H9 (cell line): Measurements from ENCODE around the gene CASTOR1. TPM values are rescaled to one million over a fixed set of nuclear protein-coding genes. Genes with fewer than 3 reads are reported as not detected.

Source experiments
- DNase-seq: peaks from one replicate; pipeline ENCODE4 v3.0.0-alpha.2; 2017
- H2AFZ ChIP-seq: one replicate; pipeline ENCODE4 v1.6.1; 2013; ENCODE audit warnings: mild to moderate bottlenecking, low read length, control low read depth, moderate library complexity
- H2AK5ac ChIP-seq: 2 replicates; pipeline ENCODE4 v1.6.1; 2013; ENCODE audit warnings: low read length, control low read depth, mixed read lengths; ENCODE audit not compliant: insufficient read length
- H2BK120ac ChIP-seq: one replicate; pipeline ENCODE4 v1.6.1; 2013; ENCODE audit warnings: low read depth, mild to moderate bottlenecking, low read length, control low read depth, inconsistent platforms; ENCODE audit not compliant: poor library complexity, severe bottlenecking
- H2BK12ac ChIP-seq: 2 replicates; pipeline ENCODE4 v1.6.1; 2013; ENCODE audit warnings: low read length, control low read depth, mixed read lengths, low read depth; ENCODE audit not compliant: insufficient read length
- H2BK15ac ChIP-seq: 2 replicates; pipeline ENCODE4 v1.6.1; 2013; ENCODE audit warnings: low read depth, low read length, control low read depth
- H2BK20ac ChIP-seq: one replicate; pipeline ENCODE4 v1.6.1; 2013; ENCODE audit warnings: low read depth, mild to moderate bottlenecking, low read length, control low read depth, inconsistent platforms; ENCODE audit not compliant: poor library complexity, severe bottlenecking
- H2BK5ac ChIP-seq: 2 replicates; pipeline ENCODE4 v1.6.1; 2013; ENCODE audit warnings: low read length, control low read depth, mixed read lengths; ENCODE audit not compliant: insufficient read length
- H3K14ac ChIP-seq: 2 replicates; pipeline ENCODE4 v1.6.1; 2013; ENCODE audit warnings: low read length, control low read depth; ENCODE audit not compliant: insufficient read depth
- H3K18ac ChIP-seq: 2 replicates; pipeline ENCODE4 v1.6.1; 2013; ENCODE audit warnings: low read depth, mild to moderate bottlenecking, mixed read lengths, low read length, control low read depth; ENCODE audit not compliant: insufficient read length
- H3K23ac ChIP-seq: 2 replicates; pipeline ENCODE4 v1.6.1; 2013; ENCODE audit warnings: low read length, control low read depth, mixed read lengths, low read depth; ENCODE audit not compliant: insufficient read length
- H3K23me2 ChIP-seq: 2 replicates; pipeline ENCODE4 v1.6.1; 2013; ENCODE audit warnings: low read depth, mild to moderate bottlenecking, mixed read lengths, low read length, control low read depth; ENCODE audit not compliant: insufficient read length, poor library complexity, severe bottlenecking
- H3K27ac ChIP-seq: 2 replicates; pipeline ENCODE4 v1.5.1; 2013; ENCODE audit warnings: low read length, control low read depth, mixed read lengths, low read depth; ENCODE audit not compliant: insufficient read length
- H3K27me3 ChIP-seq: 2 replicates; pipeline ENCODE4 v1.6.1; 2013; ENCODE audit warnings: low read length, control low read depth, inconsistent platforms; ENCODE audit not compliant: insufficient read depth
- H3K4ac ChIP-seq: 2 replicates; pipeline ENCODE4 v1.6.1; 2013; ENCODE audit warnings: low read depth, mild to moderate bottlenecking, control low read depth, inconsistent platforms, low read length, moderate library complexity
- H3K4me1 ChIP-seq: 2 replicates; pipeline ENCODE4 v1.6.1; 2013; ENCODE audit warnings: low read length, control low read depth, inconsistent platforms; ENCODE audit not compliant: insufficient read depth
- H3K4me2 ChIP-seq: 2 replicates; pipeline ENCODE4 v1.6.1; 2013; ENCODE audit warnings: low read length, control low read depth, mixed read lengths; ENCODE audit not compliant: insufficient read length, insufficient read depth
- H3K56ac ChIP-seq: 2 replicates; pipeline ENCODE4 v1.6.1; 2013; ENCODE audit warnings: low read depth, mild to moderate bottlenecking, mixed read lengths, low read length, control low read depth; ENCODE audit not compliant: insufficient read length
- H3K79me1 ChIP-seq: 2 replicates; pipeline ENCODE4 v1.6.1; 2013; ENCODE audit warnings: low read depth, mild to moderate bottlenecking, moderate library complexity, low read length, control low read depth, inconsistent platforms; ENCODE audit not compliant: insufficient read depth, poor library complexity, severe bottlenecking
- H3K79me2 ChIP-seq: 2 replicates; pipeline ENCODE4 v1.6.1; 2013; ENCODE audit warnings: low read length, control low read depth, inconsistent platforms; ENCODE audit not compliant: insufficient read depth
- H3K9ac ChIP-seq: 2 replicates; pipeline ENCODE4 v1.6.1; 2013; ENCODE audit warnings: low read length, control low read depth, mixed read lengths; ENCODE audit not compliant: insufficient read length; ENCODE audit errors: extremely low read depth
- H3K9me3 ChIP-seq: one replicate; pipeline ENCODE4 v1.6.1; 2013; ENCODE audit warnings: low read depth, low read length, inconsistent platforms; ENCODE audit not compliant: control insufficient read depth
- H3T11ph ChIP-seq: one replicate; pipeline ENCODE4 v1.6.1; 2013; ENCODE audit warnings: mild to moderate bottlenecking, low read length, control low read depth, inconsistent platforms
- H4K20me1 ChIP-seq: one replicate; pipeline ENCODE4 v1.6.1; 2013; ENCODE audit not compliant: control insufficient read depth, insufficient read length, insufficient read depth
- H4K5ac ChIP-seq: 2 replicates; pipeline ENCODE4 v1.6.1; 2013; ENCODE audit warnings: low read depth, mild to moderate bottlenecking, mixed read lengths, low read length, control low read depth; ENCODE audit not compliant: insufficient read length
- H4K8ac ChIP-seq: replicated peaks from 2 replicates; pipeline ENCODE4 v1.6.1; 2013; ENCODE audit warnings: low read length, control low read depth, mixed read lengths, low read depth; ENCODE audit not compliant: insufficient read length
- H4K91ac ChIP-seq: 2 replicates; pipeline ENCODE4 v1.6.1; 2013; ENCODE audit warnings: low read depth, mild to moderate bottlenecking, moderate library complexity, mixed read lengths, low read length, control low read depth; ENCODE audit not compliant: insufficient read length
- H3K27ac Mint-ChIP-seq, 3 experiments: 2 replicates in 2 of 3; 3 replicates in 1 of 3; pipeline ENCODE4 v1.8.0; 2020 to 2021; ENCODE audit warnings: mixed read lengths in 3 of 3, mild to moderate bottlenecking in 1 of 3, moderate library complexity in 1 of 3
- H3K27me3 Mint-ChIP-seq: 2 replicates; pipeline ENCODE4 v1.8.0; 2021; ENCODE audit warnings: low read depth, mild to moderate bottlenecking, moderate library complexity, mixed read lengths
- H3K36me3 Mint-ChIP-seq, 3 experiments: 2 replicates in 2 of 3; 3 replicates in 1 of 3; pipeline ENCODE4 v1.8.0; 2020 to 2021; ENCODE audit warnings: low read depth in 3 of 3, mixed read lengths in 3 of 3; ENCODE audit not compliant: insufficient read depth in 1 of 3
- H3K4me1 Mint-ChIP-seq, 2 experiments: 2 replicates each; pipeline ENCODE4 v1.8.0; 2020; ENCODE audit warnings: mixed read lengths in 2 of 2
- H3K4me3 Mint-ChIP-seq, 2 experiments: 2 replicates in 1 of 2; 3 replicates in 1 of 2; pipeline ENCODE4 v1.8.0; 2020 to 2021; ENCODE audit warnings: mild to moderate bottlenecking in 2 of 2, mixed read lengths in 2 of 2, moderate library complexity in 1 of 2
- H3K9me3 Mint-ChIP-seq, 2 experiments: 2 replicates in 1 of 2; 3 replicates in 1 of 2; pipeline ENCODE4 v1.8.0; 2020; ENCODE audit warnings: mild to moderate bottlenecking in 2 of 2, mixed read lengths in 2 of 2, moderate library complexity in 1 of 2
- CTCF ChIP-seq: fragments of 200-600 bp; sonication (generic); conservative IDR thresholded peaks from 3 replicates; pipeline ENCODE4 v1.8.0; 2021; ENCODE audit warnings: antibody characterized with exemption, mild to moderate bottlenecking
- WGBS: extraction: QIAGEN DNeasy Blood & Tissue Kit; methylation state at CpG from one replicate; pipeline ENCODE4 v1.1.7; 2013; ENCODE audit warnings: missing lambda C conversion rate, low lambda C conversion rate, mixed read lengths; ENCODE audit not compliant: insufficient read length; ENCODE audit errors: extremely low coverage; 5-methylcytosine and 5-hydroxymethylcytosine counted together
- total RNA-seq: library from RNA; stranded (reverse); gene quantifications from 2 replicates; pipeline ENCODE4 v1.2.1, GENCODE V29; 2021

The CASTOR1 gene
- total RNA-seq, 1 experiment from 2014 or later = 8.8 TPM

GRCh38 chr22:30247561-30247960 lies 41.7 kb downstream of the CASTOR1 start:
- Histone ChIP-seq H4K8ac (no peak overlapping the region), H2BK12ac (no peak overlapping the region), H3K79me1 (no peaks in the 10 kb centered on the region), H2BK15ac (no peak overlapping the region), H3K14ac (no peak overlapping the region), H2BK5ac (no peak overlapping the region), H2AFZ (no peak overlapping the region), H3K23me2 (peaks cover 9% of the 10 kb centered on the region), H3K56ac (no peak overlapping the region), H4K91ac (no peak overlapping the region), H2BK120ac (no peak overlapping the region), H2AK5ac (no peak overlapping the region), H3K27me3 (no peaks in the 10 kb centered on the region), H4K20me1 (peaks cover 3% of the 10 kb centered on the region), H3K18ac (no peak overlapping the region), H2BK20ac (no peak overlapping the region), H3K9me3 (no peaks in the 10 kb centered on the region), H4K5ac (no peak overlapping the region), H3T11ph (no peak overlapping the region), H3K27ac (no peak overlapping the region), H3K4me1 (no peaks in the 10 kb centered on the region), H3K4me2 (no peak overlapping the region), H3K23ac (no peak overlapping the region), H3K9ac (no peak overlapping the region), H3K79me2 (no peaks in the 10 kb centered on the region), H3K4ac (no peak overlapping the region)
- Mint-ChIP-seq H3K4me3 (no peak overlapping the region; a peak in 1 of 5 replicates), H3K27me3 (peaks cover 9% of the 10 kb centered on the region), H3K27ac (no peak overlapping the region), H3K4me1 (peaks cover 27 to 29% of the 10 kb centered on the region in 2 experiments), H3K36me3 (peaks cover 0 to 11% (median 7%) of the 10 kb centered on the region in 3 experiments; a peak in 4 of 7 replicates), H3K9me3 (no peaks in the 10 kb centered on the region)
- WGBS = no CpG with 5 or more reads among the region's 11 CpGs
- DNase-seq = no peak
- no peak for TF ChIP-seq CTCF
